PFSK-1 (cell line): ENCODE results near the gene TNFRSF13B.

Source experiments
- POLR2AphosphoS5 ChIP-seq: IDR thresholded peaks from 2 replicates; pipeline ENCODE4 v1.6.1; 2012; ENCODE audit warnings: low read depth, mild to moderate bottlenecking, control low read depth, low read length, moderate library complexity
- REST ChIP-seq, 2 experiments: IDR thresholded peaks; 2 replicates each; pipeline versions ENCODE4 v1.6.1 to v1.8.0; 2011 to 2012; ENCODE audit warnings: low read depth in 2 of 2, low read length in 2 of 2, control low read depth in 1 of 2, inconsistent platforms in 1 of 2, mild to moderate bottlenecking in 1 of 2, moderate library complexity in 1 of 2; ENCODE audit not compliant: insufficient read depth in 1 of 2
- SIN3A ChIP-seq: IDR thresholded peaks from 2 replicates; pipeline ENCODE4 v1.6.1; 2012; ENCODE audit warnings: mild to moderate bottlenecking, low read length, moderate library complexity, borderline replicate concordance; ENCODE audit not compliant: insufficient read depth
- TAF1 ChIP-seq: IDR thresholded peaks from 2 replicates; pipeline ENCODE4 v1.6.1; 2012; ENCODE audit warnings: low read length, control low read depth, borderline replicate concordance; ENCODE audit not compliant: insufficient read depth

GRCh38 chr17:16934133-16934795, 37.7 kb downstream of the TNFRSF13B start:
- TF ChIP-seq SIN3A (no peak), POLR2AphosphoS5 (no peak), TAF1 (no peak), REST (IDR thresholded peaks at IDR 0.05; ENCODE audit: insufficient read depth in 1 of 2, low read depth in 2 of 2, low read length in 2 of 2) (no peak)
